Testis (tissue), 2 donors: ENCODE results near the gene SULT1A2.
"Not testable (repeated sequence)": the region's sequence is repeated elsewhere in the genome, so short reads cannot be mapped to it uniquely, and the experiment has no call there.

Source experiments
- CTCF ChIP-seq, 3 experiments: fragments of 450-650 bp in 2 of 3; fragments of 200-600 bp in 1 of 3; sonication (generic) in 1 of 3; IDR thresholded peaks; one replicate each; pipeline ENCODE4 v1.5.1; 2016 to 2019; ENCODE audit warnings: antibody characterized with exemption in 3 of 3, mild to moderate bottlenecking in 2 of 3, moderate library complexity in 1 of 3
- POLR2A ChIP-seq: fragments of 450-650 bp; IDR thresholded peaks from one replicate; pipeline ENCODE4 v1.6.1; 2017; ENCODE audit warnings: antibody characterized with exemption, mild to moderate bottlenecking, moderate library complexity

GRCh38 chr16:28622532-28623171 lies 25.8 kb upstream of the SULT1A2 start:
- not testable (repeated sequence) for TF ChIP-seq POLR2A; CTCF (IDR thresholded peaks at IDR 0.05)
